KOPT-K1 (cell line): ENCODE results near the gene PTK7.
"Not testable (repeated sequence)": the region's sequence is repeated elsewhere in the genome, so short reads cannot be mapped to it uniquely, and the experiment has no call there.

Experiments
- H3K27ac ChIP-seq: fragments of 200-600 bp; sonication (generic); 2 replicates; pipeline ENCODE4 v1.5.1; 2016; ENCODE audit warnings: antibody characterized with exemption, mild to moderate bottlenecking, low read depth, low read length; ENCODE audit not compliant: poor library complexity, severe bottlenecking
- H3K36me3 ChIP-seq: fragments of 200-600 bp; sonication (generic); 2 replicates; pipeline ENCODE4 v1.5.1; 2017; ENCODE audit warnings: antibody characterized with exemption, mild to moderate bottlenecking, low read length, moderate library complexity; ENCODE audit not compliant: insufficient read depth
- H3K9me3 ChIP-seq: fragments of 200-600 bp; sonication (generic); 2 replicates; pipeline ENCODE4 v1.5.1; 2017; ENCODE audit warnings: antibody characterized with exemption, low read length, mild to moderate bottlenecking; ENCODE audit not compliant: insufficient read depth, poor library complexity, severe bottlenecking

PTK7 gene

GRCh38 chr6:43130429-43130828, 54.3 kb downstream of the PTK7 start:
- Histone ChIP-seq H3K9me3 (no peaks in the 10 kb centered on the region), H3K27ac (no peak overlapping the region), H3K36me3 (peaks cover 34% of the 10 kb centered on the region; the same call in 1 of the 2 replicates)

DNA sequence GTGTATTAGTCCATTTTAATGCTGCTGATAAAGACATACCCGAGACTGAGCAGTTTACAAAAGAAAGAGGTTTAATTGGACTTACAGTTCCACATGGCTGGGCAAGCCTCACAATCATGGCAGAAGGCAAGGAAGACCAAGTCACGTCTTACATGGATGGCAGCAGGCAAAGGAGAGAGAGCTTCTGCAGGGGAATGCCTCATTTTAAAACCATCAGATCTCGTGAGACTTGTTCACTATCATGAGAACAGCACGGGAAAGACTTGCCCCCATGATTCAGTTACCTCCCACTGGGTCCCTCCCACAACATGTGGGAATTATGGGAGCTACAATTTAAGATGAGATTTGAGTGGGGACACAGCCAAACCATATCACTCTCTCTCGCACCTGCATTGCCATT, 55.3 kb downstream of the PTK7 start:
- H3K9me3 ChIP-seq, H3K27ac ChIP-seq: not testable (repeated sequence)
- peaks cover 34% of the 10 kb centered on the region; the same call in 1 of the 2 replicates for H3K36me3 ChIP-seq

- H3K27ac ChIP-seq: no peak overlapping the region
- peaks cover 4% of the 10 kb centered on the region; the same call in 1 of the 2 replicates for H3K36me3 ChIP-seq
Measured at GRCh38 chr6:43138267-43138666, 62.2 kb downstream of the PTK7 start.

DNA sequence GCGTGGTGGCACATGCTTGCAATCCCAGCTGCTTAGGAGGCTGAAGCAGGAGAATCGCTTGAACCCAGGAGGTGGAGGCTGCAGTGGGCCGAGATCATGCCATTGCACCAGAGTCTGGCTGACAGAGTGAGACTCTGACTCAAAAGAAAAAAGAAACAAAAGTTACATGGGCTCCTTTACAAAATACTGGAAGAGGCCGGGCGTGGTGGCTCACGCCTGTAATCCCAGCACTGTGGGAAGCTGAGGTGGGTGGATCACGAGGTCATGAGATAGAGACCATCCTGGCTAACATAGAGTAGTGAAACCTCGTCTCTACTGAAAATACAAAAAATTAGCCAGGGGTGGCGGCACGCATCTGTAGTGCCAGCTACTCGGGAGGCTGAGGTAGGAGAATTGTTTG, 63.9 kb downstream of the PTK7 start:
- not testable (repeated sequence) for H3K9me3 ChIP-seq, H3K27ac ChIP-seq
- peaks cover 11% of the 10 kb centered on the region for H3K36me3 ChIP-seq

More at GRCh38 chr6:43138267-43138666, 62.2 kb downstream of the PTK7 start:
- H3K9me3 ChIP-seq: no peaks in the 10 kb centered on the region

GRCh38 chr6:43141644-43142043, 65.5 kb downstream of the PTK7 start:
- H3K9me3 ChIP-seq: no peaks in the 10 kb centered on the region
- H3K36me3 ChIP-seq: peaks cover 28% of the 10 kb centered on the region
- H3K27ac ChIP-seq: peak overlapping the region; percentile 100

- Histone ChIP-seq H3K27ac (peak overlapping the region; percentile 100), H3K36me3 (peaks cover 32% of the 10 kb centered on the region)
Measured at GRCh38 chr6:43142101-43142500, 66.0 kb downstream of the PTK7 start.

GRCh38 chr6:43143235-43144128, 67.4 kb downstream of the PTK7 start:
- Histone ChIP-seq H3K27ac (peak overlapping the region; percentile 100), H3K9me3 (no peaks in the 10 kb centered on the region), H3K36me3 (peaks cover 46% of the 10 kb centered on the region)

More at GRCh38 chr6:43142101-43142500, 66.0 kb downstream of the PTK7 start:
- H3K9me3 ChIP-seq: no peaks in the 10 kb centered on the region

DNA sequence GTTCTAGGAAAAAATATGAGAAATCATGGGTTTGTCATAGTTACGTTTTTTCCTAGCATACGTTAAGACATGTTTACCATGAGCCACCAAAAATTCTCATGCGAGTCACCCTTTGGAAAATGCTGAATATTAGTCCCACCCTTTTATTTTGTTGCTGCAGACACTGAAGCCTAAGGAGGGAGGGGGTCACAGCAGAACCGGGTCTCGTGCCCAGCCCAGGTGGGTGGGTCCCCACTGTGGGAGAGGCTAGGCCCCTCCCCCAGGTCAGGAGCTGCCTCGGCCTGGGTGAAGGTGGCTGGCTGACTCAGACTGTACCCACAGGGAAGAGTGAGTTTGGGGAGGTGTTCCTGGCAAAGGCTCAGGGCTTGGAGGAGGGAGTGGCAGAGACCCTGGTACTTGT, 68.8 kb downstream of the PTK7 start:
- Histone ChIP-seq H3K9me3 (no peaks in the 10 kb centered on the region), H3K36me3 (peaks cover 56% of the 10 kb centered on the region), H3K27ac (no peak overlapping the region)

- Histone ChIP-seq H3K27ac (no peak overlapping the region), H3K9me3 (no peaks in the 10 kb centered on the region), H3K36me3 (peaks cover 67% of the 10 kb centered on the region)
Measured at GRCh38 chr6:43146261-43146660, 70.1 kb downstream of the PTK7 start.

GRCh38 chr6:43146709-43147688, 70.9 kb downstream of the PTK7 start:
- H3K9me3 ChIP-seq: no peaks in the 10 kb centered on the region
- H3K36me3 ChIP-seq: peaks cover 67% of the 10 kb centered on the region
- H3K27ac ChIP-seq: no peak overlapping the region

DNA sequence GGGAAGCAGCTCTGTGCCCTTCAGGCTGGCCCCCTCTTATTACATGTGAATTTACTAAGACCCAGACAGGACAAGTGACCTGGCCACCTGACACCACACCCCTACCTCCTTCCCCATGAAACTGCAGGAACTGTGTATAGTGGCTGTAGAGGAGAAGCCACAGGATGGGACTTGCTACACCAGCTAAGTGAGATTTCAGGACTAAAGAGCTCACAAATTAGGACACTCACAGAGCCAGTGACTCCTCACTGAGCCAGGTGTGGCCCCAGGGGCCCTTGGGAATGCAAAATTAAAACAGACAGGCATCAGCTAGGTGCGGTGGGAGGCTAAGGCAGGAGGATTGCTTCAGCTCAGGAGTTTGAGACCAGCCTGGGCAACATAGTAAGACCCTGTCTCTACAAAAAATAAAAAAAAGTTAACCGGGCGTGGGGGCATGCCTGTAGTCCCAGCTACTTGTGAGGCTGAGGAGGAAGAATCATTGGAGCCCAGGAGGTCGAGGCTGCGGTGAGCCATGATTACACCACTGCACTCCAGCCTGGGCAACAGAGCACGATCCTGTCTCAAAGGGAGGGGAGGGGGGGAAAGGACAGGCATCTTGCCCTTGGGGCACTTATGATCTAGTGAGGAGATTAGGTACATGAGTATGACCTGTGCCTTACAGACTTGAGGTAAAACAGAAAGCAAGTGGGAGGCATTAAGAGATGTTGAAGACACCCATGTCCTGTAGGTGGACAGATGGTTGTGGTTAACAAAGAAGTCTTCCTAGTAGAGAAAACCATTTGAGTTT, 71.8 kb downstream of the PTK7 start:
- Histone ChIP-seq H3K27ac (no peak overlapping the region), H3K36me3 (peaks cover 74% of the 10 kb centered on the region), H3K9me3 (no peaks in the 10 kb centered on the region)

GRCh38 chr6:43149265-43149664, 73.2 kb downstream of the PTK7 start:
- no peaks in the 10 kb centered on the region for H3K9me3 ChIP-seq

GRCh38 chr6:43150051-43150751, 74.1 kb downstream of the PTK7 start:
- Histone ChIP-seq H3K36me3 (peaks cover 76% of the 10 kb centered on the region), H3K27ac (no peak overlapping the region), H3K9me3 (no peaks in the 10 kb centered on the region)

More at GRCh38 chr6:43149265-43149664, 73.2 kb downstream of the PTK7 start:
- H3K27ac ChIP-seq: no peak overlapping the region
- H3K36me3 ChIP-seq: peaks cover 78% of the 10 kb centered on the region

DNA sequence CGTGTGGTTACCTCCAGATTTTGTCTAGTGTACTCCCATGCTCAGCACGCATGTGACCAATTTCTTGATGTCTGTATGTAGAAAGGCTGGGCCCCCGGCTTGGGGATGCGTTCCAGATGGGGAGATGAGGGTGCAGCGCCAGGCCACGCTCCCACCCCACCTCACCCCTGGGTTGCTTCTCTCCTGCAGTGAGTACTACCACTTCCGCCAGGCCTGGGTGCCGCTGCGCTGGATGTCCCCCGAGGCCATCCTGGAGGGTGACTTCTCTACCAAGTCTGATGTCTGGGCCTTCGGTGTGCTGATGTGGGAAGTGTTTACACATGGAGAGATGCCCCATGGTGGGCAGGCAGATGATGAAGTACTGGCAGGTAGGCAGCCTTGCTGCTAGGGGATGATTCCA, 83.5 kb downstream of the PTK7 start:
- peaks cover 44% of the 10 kb centered on the region for H3K36me3 ChIP-seq
- no peak overlapping the region for H3K27ac ChIP-seq
- H3K9me3 ChIP-seq: no peaks in the 10 kb centered on the region
